ENCODE results near the gene SOX18.
"Not testable (repeated sequence)": the region's sequence is repeated elsewhere in the genome, so short reads cannot be mapped to it uniquely, and the experiment has no call there.

The SOX18 gene

GRCh38 chr20:64049060-64049877, at the start of gene SOX18:
Gene SOX18 (minus strand): TSS chr20:64049639. CDS start chr20:64049516, 123 bp downstream.
- no peak for DNase-seq (ENCODE audit: low read depth in 2 of 2)

GRCh38 chr20:64098471-64099013, 49.1 kb upstream of the SOX18 start:
- no peak for DNase-seq (ENCODE audit: low read depth in 2 of 2)

- DNase-seq (ENCODE audit: low read depth in 2 of 2), result no peak
Observed at GRCh38 chr20:64096535-64096934, 47.1 kb upstream of the SOX18 start.

- no peak for DNase-seq (ENCODE audit: low read depth in 2 of 2)
Observed at GRCh38 chr20:64095927-64096326, 46.5 kb upstream of the SOX18 start.

- no peak for DNase-seq (ENCODE audit: low read depth in 2 of 2)
Observed at GRCh38 chr20:64095455-64095854, 46.0 kb upstream of the SOX18 start.

GRCh38 chr20:64093013-64093503, 43.6 kb upstream of the SOX18 start:
- no peak for DNase-seq (ENCODE audit: low read depth in 2 of 2)

GRCh38 chr20:64092258-64093012, 43.0 kb upstream of the SOX18 start:
- DNase-seq (ENCODE audit: low read depth in 2 of 2), result no peak

- no peak for DNase-seq (ENCODE audit: low read depth in 2 of 2)
Observed at GRCh38 chr20:64091770-64092169, 42.3 kb upstream of the SOX18 start.

- no peak for DNase-seq (ENCODE audit: low read depth in 2 of 2)
Observed at GRCh38 chr20:64091340-64091739, 41.9 kb upstream of the SOX18 start.

- no peak for DNase-seq (ENCODE audit: low read depth in 2 of 2)
Observed at GRCh38 chr20:64090165-64090564, 40.7 kb upstream of the SOX18 start.

- not testable (repeated sequence) for DNase-seq (ENCODE audit: low read depth in 2 of 2)
Observed at GRCh38 chr20:64088586-64088985, 39.1 kb upstream of the SOX18 start.

GRCh38 chr20:64087226-64087825, 37.9 kb upstream of the SOX18 start:
- DNase-seq (ENCODE audit: low read depth in 2 of 2), result not testable (repeated sequence)

- no peak for DNase-seq (ENCODE audit: low read depth in 2 of 2)
Observed at GRCh38 chr20:64086801-64087200, 37.4 kb upstream of the SOX18 start.

- no peak for DNase-seq (ENCODE audit: low read depth in 2 of 2)
Observed at GRCh38 chr20:64084685-64085152, 35.3 kb upstream of the SOX18 start.

GRCh38 chr20:64083804-64084684, 34.6 kb upstream of the SOX18 start, which contains the start of gene LKAAEAR1:
Gene LKAAEAR1 (minus strand): TSS chr20:64084398. CDS start chr20:64084219, 179 bp downstream.
- no peak for DNase-seq (ENCODE audit: low read depth in 2 of 2)

- DNase-seq (ENCODE audit: low read depth in 2 of 2), result peak in 1 of 2 donors; percentile 65
Observed at GRCh38 chr20:64083378-64083803, 34.0 kb upstream of the SOX18 start.

GRCh38 chr20:64082820-64083377, 33.5 kb upstream of the SOX18 start:
- DNase-seq (ENCODE audit: low read depth in 2 of 2), result no peak

GRCh38 chr20:64082126-64082731, 32.8 kb upstream of the SOX18 start:
- no peak for DNase-seq (ENCODE audit: low read depth in 2 of 2)

GRCh38 chr20:64081624-64081964, 32.2 kb upstream of the SOX18 start:
- no peak for DNase-seq (ENCODE audit: low read depth in 2 of 2)

Data from stimulated activated CD4-positive, alpha-beta T cell treated with anti-CD3 and anti-CD28 coated beads, Interleukin-15, amount 100 ng/mL, for 48 hours (primary cell).